NCI-H2171 treated with DMSO at 0.1 percent for 48 hours (cell line): Measurements from ENCODE around the gene RNF13.
"Not testable (repeated sequence)": the region's sequence is repeated elsewhere in the genome, so short reads cannot be mapped to it uniquely, and the experiment has no call there.

Experiments used
- DNase-seq: peaks from one replicate; lab custom pipeline; 2025; lab: John Stamatoyannopoulos, UW

The RNF13 gene

GRCh38 chr3:149957361-149958125, 144.5 kb downstream of the RNF13 start:
- no peak for DNase-seq

- DNase-seq = no peak
Measured at GRCh38 chr3:149958171-149958796, 145.3 kb downstream of the RNF13 start.

- DNase-seq = no peak
Measured at GRCh38 chr3:149959443-149959842, 146.4 kb downstream of the RNF13 start.

GRCh38 chr3:149963485-149963884, 150.5 kb downstream of the RNF13 start:
- DNase-seq = no peak

- no peak for DNase-seq
Measured at GRCh38 chr3:149964291-149964690, 151.3 kb downstream of the RNF13 start.

- DNase-seq = no peak
Measured at GRCh38 chr3:149965278-149965677, 152.3 kb downstream of the RNF13 start.

- peak; percentile 70 for DNase-seq
Measured at GRCh38 chr3:149967086-149967685, 154.2 kb downstream of the RNF13 start.

GRCh38 chr3:149968216-149968615, 155.2 kb downstream of the RNF13 start:
- DNase-seq = no peak

- DNase-seq = peak; percentile 82
Measured at GRCh38 chr3:149969110-149969939, 156.3 kb downstream of the RNF13 start.

- DNase-seq = peak; percentile 90
Measured at GRCh38 chr3:149969940-149970715, 157.1 kb downstream of the RNF13 start.

GRCh38 chr3:149970716-149971402, 157.8 kb downstream of the RNF13 start, which contains the start of gene PFN2:
TSS of gene PFN2 (minus strand) at chr3:149970895. CDS start at chr3:149970856, 39 bp downstream.
- peak; percentile 79 for DNase-seq

- DNase-seq = peak; percentile 87
Measured at GRCh38 chr3:149971403-149972075, 158.5 kb downstream of the RNF13 start.

- no peak for DNase-seq
Measured at GRCh38 chr3:149975919-149976318, 162.9 kb downstream of the RNF13 start.

GRCh38 chr3:149977386-149977785, 164.4 kb downstream of the RNF13 start:
- no peak for DNase-seq

- DNase-seq = not testable (repeated sequence)
Measured at GRCh38 chr3:149981979-149982378, 169.0 kb downstream of the RNF13 start.

GRCh38 chr3:149983053-149983452, 170.0 kb downstream of the RNF13 start:
- DNase-seq = not testable (repeated sequence)

GRCh38 chr3:149983628-149984027, 170.6 kb downstream of the RNF13 start:
- DNase-seq = no peak

- DNase-seq = no peak
Measured at GRCh38 chr3:149989307-149989706, 176.3 kb downstream of the RNF13 start.

- no peak for DNase-seq
Measured at GRCh38 chr3:149990423-149990948, 177.5 kb downstream of the RNF13 start.
